ENCODE measurements around the gene PPP1R9A. TPM values are rescaled to one million over a fixed set of nuclear protein-coding genes. Genes with fewer than 3 reads are reported as not detected.

Gene PPP1R9A
- 1.5 TPM for total RNA-seq

GRCh38 chr7:94907026-94907810 lies at the start of gene PPP1R9A:
PPP1R9A (plus strand) TSS chr7:94907594; CDS start chr7:94910114, 2,520 bp downstream.
- Histone ChIP-seq H3K27ac (no peak within 1 kb of the TSS), H3K9me3 (no peaks in the 10 kb centered on the region), H3K4me1 (peaks cover 4% of the 10 kb centered on the region), H3K4me3 (peak within 1 kb of the TSS; percentile 46 to 64), H3K36me3 (no peaks in the 10 kb centered on the region), H3K27me3 (no peaks in the 10 kb centered on the region)
- intact Hi-C loops (cut with DNase I): no loop called here
- TF ChIP-seq POLR2A (IDR thresholded peaks at IDR 0.05) (no peak), POLR2AphosphoS5 (IDR thresholded peaks at IDR 0.05; ENCODE audit: insufficient read depth in 1 of 2, low read depth in 1 of 2) (no peak), CTCF (IDR thresholded peaks at IDR 0.05) (no peak)
- no peak for DNase-seq (ENCODE audit: extremely low spot score in 2 of 2)

- intact Hi-C loops (cut with DNase I): no loop called here
- Histone ChIP-seq H3K4me3 (no peak overlapping the region), H3K4me1 (no peaks in the 10 kb centered on the region), H3K27me3 (no peaks in the 10 kb centered on the region), H3K27ac (no peak overlapping the region), H3K9me3 (no peaks in the 10 kb centered on the region), H3K36me3 (no peaks in the 10 kb centered on the region)
- no peak for DNase-seq (ENCODE audit: extremely low spot score in 2 of 2)
- TF ChIP-seq POLR2AphosphoS5 (IDR thresholded peaks at IDR 0.05; ENCODE audit: insufficient read depth in 1 of 2, low read depth in 1 of 2): no peak
- TF ChIP-seq POLR2A (IDR thresholded peaks at IDR 0.05): no peak
- TF ChIP-seq CTCF (IDR thresholded peaks at IDR 0.05): no peak
Measured at GRCh38 chr7:94871132-94871531, 36.3 kb upstream of the PPP1R9A start.

GRCh38 chr7:94873239-94873638 lies 34.2 kb upstream of the PPP1R9A start:
- H3K36me3 ChIP-seq: no peaks in the 10 kb centered on the region
- no peak for TF ChIP-seq CTCF (IDR thresholded peaks at IDR 0.05)
- no peak for DNase-seq (ENCODE audit: extremely low spot score in 2 of 2)
- no peaks in the 10 kb centered on the region for H3K27me3 ChIP-seq
- intact Hi-C loops (cut with DNase I): no loop called here
- no peak overlapping the region for H3K4me3 ChIP-seq
- H3K4me1 ChIP-seq: no peaks in the 10 kb centered on the region
- H3K9me3 ChIP-seq: peaks cover 4% of the 10 kb centered on the region
- no peak overlapping the region for H3K27ac ChIP-seq

GRCh38 chr7:94874036-94874785 lies 33.2 kb upstream of the PPP1R9A start:
- Histone ChIP-seq H3K9me3 (peaks cover 4% of the 10 kb centered on the region), H3K27me3 (no peaks in the 10 kb centered on the region), H3K4me3 (no peak overlapping the region), H3K4me1 (no peaks in the 10 kb centered on the region), H3K36me3 (no peaks in the 10 kb centered on the region), H3K27ac (no peak overlapping the region)
- intact Hi-C loops (cut with DNase I): no loop called here
- TF ChIP-seq POLR2A (IDR thresholded peaks at IDR 0.05): no peak
- TF ChIP-seq POLR2AphosphoS5 (IDR thresholded peaks at IDR 0.05; ENCODE audit: insufficient read depth in 1 of 2, low read depth in 1 of 2): no peak
- no peak for TF ChIP-seq CTCF (IDR thresholded peaks at IDR 0.05)
- no peak for DNase-seq (ENCODE audit: extremely low spot score in 2 of 2)

GRCh38 chr7:94875201-94875600 lies 32.2 kb upstream of the PPP1R9A start:
- no peak for DNase-seq (ENCODE audit: extremely low spot score in 2 of 2)
- Histone ChIP-seq H3K4me1 (no peaks in the 10 kb centered on the region), H3K4me3 (no peak overlapping the region), H3K36me3 (no peaks in the 10 kb centered on the region), H3K9me3 (peaks cover 4% of the 10 kb centered on the region), H3K27ac (no peak overlapping the region), H3K27me3 (no peaks in the 10 kb centered on the region)
- intact Hi-C loops (cut with DNase I): no loop called here
- TF ChIP-seq POLR2A (IDR thresholded peaks at IDR 0.05): no peak
- no peak for TF ChIP-seq POLR2AphosphoS5 (IDR thresholded peaks at IDR 0.05; ENCODE audit: insufficient read depth in 1 of 2, low read depth in 1 of 2)
- no peak for TF ChIP-seq CTCF (IDR thresholded peaks at IDR 0.05)
